GM12878 (cell line): ENCODE measurements around the gene PRM1. TPM values are rescaled to one million over a fixed set of nuclear protein-coding genes. Genes with fewer than 3 reads are reported as not detected.

Source experiments
- ATAC-seq: fragments of 200-7000 bp; cut with Tn5 transposase; 3 replicates; pipeline ENCODE4 v1.9.1; 2020; ENCODE audit warnings: mild to moderate bottlenecking, moderate library complexity
- BruUV-seq: library from RNA; stranded (reverse); fragments of 400-500 nt; replicated peaks from 2 replicates; lab custom pipeline; 2021; lab: Mats Ljungman, UMichigan
- CTCF ChIA-PET: fragments of 300-600 bp; sonication (Branson Sonifier 250); formaldehyde crosslinking; extraction: SDS; loops from one replicate; lab custom pipeline; 2021; ENCODE audit warnings: inconsistent platforms; lab: Yijun Ruan, JAX
- POLR2A ChIA-PET: fragments of 350-600 bp; formaldehyde crosslinking; extraction: SDS; loops from one replicate; lab custom pipeline; 2021; ENCODE audit warnings: inconsistent platforms; lab: Charles Lee
- RAD21 ChIA-PET: fragments of 300-600 bp; sonication (Branson Sonifier 250); formaldehyde crosslinking; loops from one replicate; lab custom pipeline; 2023; ENCODE audit warnings: antibody characterized with exemption; ENCODE audit not compliant: unreplicated experiment; lab: Charles Lee
- SMC1A ChIA-PET: fragments of 300-600 bp; sonication (Branson Sonifier 250); formaldehyde crosslinking; loops from one replicate; lab custom pipeline; 2023; ENCODE audit not compliant: unreplicated experiment, uncharacterized antibody; lab: Charles Lee
- DNase-seq: peaks from one replicate; pipeline ENCODE4 v3.0.0-alpha.2; 2011; ENCODE audit warnings: low read depth, low spot score
- FAIRE-seq: peaks from 3 replicates; lab custom pipeline; 2011; peaks lifted over from hg19 to GRCh38; lab: Jason Lieb, UNC
- H2AFZ ChIP-seq: 2 replicates; pipeline ENCODE4 v1.6.0; 2011; ENCODE audit warnings: low read depth, low read length, control low read depth; ENCODE audit not compliant: control insufficient read depth
- H3K27ac ChIP-seq: 2 replicates; pipeline ENCODE4 v1.5.1; 2011; ENCODE audit warnings: control low read depth; ENCODE audit not compliant: control insufficient read depth, insufficient read depth
- H3K27me3 ChIP-seq, 2 experiments: replicated peaks in 1 of 2; 2 replicates each; pipeline versions ENCODE4 v1.6.0 to v1.6.1; 2011; ENCODE audit warnings: low read length in 1 of 2; ENCODE audit not compliant: control insufficient read depth in 2 of 2, insufficient read depth in 2 of 2
- H3K36me3 ChIP-seq, 2 experiments: 2 replicates each; pipeline ENCODE4 v1.5.1; 2011; ENCODE audit warnings: low read length in 1 of 2; ENCODE audit not compliant: control insufficient read depth in 2 of 2, insufficient read depth in 2 of 2
- H3K4me1 ChIP-seq: 2 replicates; pipeline ENCODE4 v1.6.1; 2011; ENCODE audit warnings: mild to moderate bottlenecking, low read length, moderate library complexity, mixed read lengths; ENCODE audit not compliant: control insufficient read depth, insufficient read depth
- H3K4me2 ChIP-seq: 2 replicates; pipeline ENCODE4 v1.6.0; 2011; ENCODE audit warnings: control low read depth; ENCODE audit not compliant: control insufficient read depth, insufficient read depth
- H3K4me3 ChIP-seq: fragments of 200-600 bp; sonication (generic); 2 replicates; pipeline ENCODE4 v1.5.1; 2016
- H3K79me2 ChIP-seq: 2 replicates; pipeline ENCODE4 v1.6.0; 2011; ENCODE audit warnings: low read length; ENCODE audit not compliant: control insufficient read depth, insufficient read depth
- H3K9ac ChIP-seq: 2 replicates; pipeline ENCODE4 v1.8.0; 2011; ENCODE audit warnings: low read length, control low read depth, mixed read lengths; ENCODE audit not compliant: control insufficient read depth, insufficient read depth
- H3K9me3 ChIP-seq: replicated peaks from 3 replicates; pipeline ENCODE4 v1.5.1; 2011; ENCODE audit warnings: mild to moderate bottlenecking, low read length; ENCODE audit not compliant: control insufficient read depth, insufficient read depth
- H4K20me1 ChIP-seq: 2 replicates; pipeline ENCODE4 v1.6.0; 2011; ENCODE audit not compliant: control insufficient read depth, insufficient read depth
- CBFB ChIP-seq: IDR thresholded peaks from 2 replicates; pipeline ENCODE4 v1.6.1; 2016; ENCODE audit warnings: antibody characterized with exemption, low read depth
- CBX3 ChIP-seq: fragments of 200-600 bp; sonication (generic); IDR thresholded peaks from 2 replicates; pipeline ENCODE4 v1.6.1; 2016; ENCODE audit warnings: low read depth, borderline replicate concordance
- CHD4 ChIP-seq: fragments of 200-600 bp; sonication (generic); IDR thresholded peaks from 2 replicates; pipeline ENCODE4 v1.6.1; 2016; ENCODE audit warnings: mild to moderate bottlenecking
- KLF5 ChIP-seq: fragments of 450-650 bp; IDR thresholded peaks from 2 replicates; pipeline ENCODE4 v1.6.1; 2014; ENCODE audit warnings: mild to moderate bottlenecking; ENCODE audit not compliant: partially characterized antibody
- POU2F2 ChIP-seq: IDR thresholded peaks from 3 replicates; pipeline ENCODE4 v1.6.1; 2011; ENCODE audit warnings: low read depth, mild to moderate bottlenecking, low read length, borderline replicate concordance
- RAD21 ChIP-seq: IDR thresholded peaks from 2 replicates; pipeline ENCODE4 v1.6.1; 2011; ENCODE audit warnings: mild to moderate bottlenecking, low read depth, low read length, moderate library complexity; ENCODE audit not compliant: insufficient read depth
- RB1 ChIP-seq: fragments of 450-650 bp; formaldehyde crosslinking; IDR thresholded peaks from 2 replicates; pipeline ENCODE4 v1.6.1; 2017; ENCODE audit warnings: mild to moderate bottlenecking, borderline replicate concordance
- RELB ChIP-seq: fragments of 450-650 bp; IDR thresholded peaks from 2 replicates; pipeline ENCODE4 v1.6.1; 2017; ENCODE audit warnings: low read depth, mild to moderate bottlenecking, moderate library complexity
- SMAD1 ChIP-seq: fragments of 450-650 bp; IDR thresholded peaks from 2 replicates; pipeline ENCODE4 v1.6.1; 2018; ENCODE audit warnings: mild to moderate bottlenecking, low read depth; ENCODE audit not compliant: partially characterized antibody
- SUZ12 ChIP-seq: fragments of 200-600 bp; sonication (generic); IDR thresholded peaks from one replicate; pipeline ENCODE4 v1.6.1; 2018; ENCODE audit warnings: antibody characterized with exemption, mild to moderate bottlenecking; ENCODE audit not compliant: unreplicated experiment
- WGBS: methylation state at CpG from one replicate; pipeline ENCODE4 v1.1.6; 2016; ENCODE audit warnings: low lambda C conversion rate; ENCODE audit not compliant: insufficient replicate concordance, insufficient coverage; ENCODE audit errors: missing lambda C conversion rate; 5-methylcytosine and 5-hydroxymethylcytosine counted together
- in situ Hi-C: fragments of 300-500 bp; cut with MboI; formaldehyde crosslinking; loops from 9 replicates; pipeline ENCODE4 v1.14.3; 2018; ENCODE audit warnings: mixed read lengths
- intact Hi-C: fragments of 100-400 bp; cut with micrococcal nuclease; formaldehyde crosslinking; loops from one replicate; pipeline ENCODE4 v1.14.2; 2022; ENCODE audit not compliant: unreplicated experiment
- polyA plus RNA-seq, 11 experiments: library from polyadenylated mRNA; depleted of rRNA in 4 of 11; unstranded in 6 of 11; stranded (reverse) in 5 of 11; fragments of >200 nt; fragmentation: Nextera tagmentation in 4 of 11; fragmentation: Illumina TruSeq in 1 of 11; extraction: Ambion mirVana in 4 of 11; extraction: Trizol in 1 of 11; gene quantifications; 1 replicate in 1 of 11; 2 replicates in 10 of 11; pipeline versions ENCODE4 v1.2.1 to v1.2.3, GENCODE V29; 2011 to 2016; ENCODE audit warnings: inconsistent platforms in 2 of 11, missing spikeins in 2 of 11, low read depth in 1 of 11
- total RNA-seq, 4 experiments: library from RNA; depleted of rRNA in 3 of 4; stranded (reverse); fragments of >200 nt in 3 of 4; fragmentation: Illumina TruSeq in 1 of 4; extraction: Trizol in 1 of 4; gene quantifications; 2 replicates each; pipeline versions ENCODE4 v1.2.1 to v1.2.3, GENCODE V29; 2013 to 2021
- TF ChIP-seq, protein P1 (sequence below): fragments of 450-650 bp; formaldehyde crosslinking; IDR thresholded peaks from 2 replicates; pipeline ENCODE4 v1.5.0; 2022; ENCODE audit warnings: mild to moderate bottlenecking, missing genetic modification characterization

Gene PRM1
- total and polyA plus RNA-seq, 10 of the 15 experiments (the other 5 are each of a cell fraction or from before 2014, with no cell fraction given): 0.20 TPM; not detected in 9

DNA sequence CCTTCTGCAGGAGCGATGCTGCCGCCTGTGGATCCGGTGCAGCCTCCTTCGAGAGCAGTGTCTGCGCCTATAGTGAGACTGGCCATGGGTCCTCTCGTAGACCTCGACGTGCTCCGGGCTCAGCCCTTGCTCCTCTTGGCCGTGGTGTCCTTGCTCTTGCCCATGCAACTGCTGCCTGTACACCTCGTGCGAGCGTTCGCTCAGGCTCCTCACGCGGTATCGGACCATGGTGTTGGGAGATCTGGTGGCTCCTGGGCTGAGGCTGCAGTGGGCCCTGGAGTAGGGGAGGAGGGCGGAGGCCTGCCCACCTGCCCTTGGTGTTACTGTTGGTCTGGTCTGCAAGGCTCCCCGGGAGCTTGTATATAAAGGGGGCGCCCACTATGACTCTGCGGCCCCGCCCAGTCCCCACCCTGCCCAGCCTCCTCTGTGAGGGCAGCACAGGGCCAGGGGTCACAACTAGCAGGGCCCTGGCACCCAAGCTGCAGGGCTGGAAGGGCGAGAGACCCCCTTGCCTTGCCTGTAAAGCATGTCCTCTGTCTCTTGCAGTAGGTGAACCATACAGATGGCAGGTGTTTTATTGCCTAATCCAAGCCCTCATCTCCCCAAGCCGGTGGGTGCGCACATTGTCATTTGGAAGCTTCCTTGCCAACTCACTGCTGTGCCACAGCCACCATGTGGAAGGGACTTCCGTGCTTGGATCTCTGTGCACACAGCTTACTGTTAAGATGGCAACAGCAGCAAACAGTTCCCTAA, 4.8 kb downstream of the PRM1 start, which contains the start of gene PRM2:
TSS of gene PRM2 (minus strand) at position 338 of the 753 bp plus-strand sequence. CDS start at position 228, 110 bp downstream.
- no peak within 1 kb of the TSS for H3K27ac ChIP-seq
- H2AFZ ChIP-seq: no peak within 1 kb of the TSS
- ChIA-PET RAD21 (interaction anchor here (1.6 kb wide), 1 partner anchor 21 kb away, joined by 4 read pairs; no protein-coding TSS in a partner anchor), CTCF (interaction anchor here (1.0 kb wide), 1 partner anchor 305 kb away, joined by 5 read pairs; no protein-coding TSS in a partner anchor), POLR2A (interaction anchor here (0.7 kb wide), 1 partner anchor 8 kb away, joined by 6 read pairs; no protein-coding TSS in a partner anchor), SMC1A (interaction anchor here (0.8 kb wide), 1 partner anchor 22 kb away, joined by 3 read pairs; no protein-coding TSS in a partner anchor)
- no peaks in the 10 kb centered on the region for H3K9me3 ChIP-seq
- FAIRE-seq (no peak), DNase-seq (no peak), ATAC-seq (no peak)
- no peaks in the 10 kb centered on the region for H4K20me1 ChIP-seq
- intact Hi-C loops (no loop called here), in situ Hi-C loops (no loop called here)
- WGBS: 75% methylated on average over 26 of the region's 26 CpGs
- no peak within 1 kb of the TSS for H3K4me3 ChIP-seq
- H3K9ac ChIP-seq: no peak within 1 kb of the TSS
- H3K4me2 ChIP-seq: no peak within 1 kb of the TSS
- H3K36me3 ChIP-seq: no peaks in the 10 kb centered on the region
- TF ChIP-seq SMAD1 (no peak), CHD4 (no peak), RAD21 (no peak), RB1 (no peak)
- no TSS peak for BruUV-seq
- no peaks in the 10 kb centered on the region for H3K79me2 ChIP-seq
- no peaks in the 10 kb centered on the region for H3K4me1 ChIP-seq
- H3K27me3 ChIP-seq: no peaks in the 10 kb centered on the region

- no peaks in the 10 kb centered on the region for H3K9me3 ChIP-seq
- DNase-seq (no peak), ATAC-seq (no peak), FAIRE-seq (no peak)
- no peaks in the 10 kb centered on the region for H4K20me1 ChIP-seq
- H3K4me1 ChIP-seq: no peaks in the 10 kb centered on the region
- no peak overlapping the region for H3K9ac ChIP-seq
- ChIA-PET RAD21 (no interaction called here), SMC1A (interaction anchor here (0.6 kb wide), 1 partner anchor 11 kb away, joined by 3 read pairs; no protein-coding TSS in a partner anchor), CTCF (no interaction called here), POLR2A (no interaction called here)
- intact Hi-C loops: no loop called here
- no TSS peak for BruUV-seq
- no peaks in the 10 kb centered on the region for H3K36me3 ChIP-seq
- no peaks in the 10 kb centered on the region for H3K27me3 ChIP-seq
- in situ Hi-C loops: no loop called here
- H3K4me2 ChIP-seq: no peak overlapping the region
- H3K4me3 ChIP-seq: no peak overlapping the region
- H2AFZ ChIP-seq: no peak overlapping the region
- H3K79me2 ChIP-seq: no peaks in the 10 kb centered on the region
- no peak overlapping the region for H3K27ac ChIP-seq
- 42% methylated on average over 7 of the region's 7 CpGs for WGBS
- TF ChIP-seq KLF5 (no peak), RELB (no peak), CBX3 (no peak), CBFB (no peak), SUZ12 (no peak), POU2F2 (no peak)
- TF ChIP-seq, protein P1, sequence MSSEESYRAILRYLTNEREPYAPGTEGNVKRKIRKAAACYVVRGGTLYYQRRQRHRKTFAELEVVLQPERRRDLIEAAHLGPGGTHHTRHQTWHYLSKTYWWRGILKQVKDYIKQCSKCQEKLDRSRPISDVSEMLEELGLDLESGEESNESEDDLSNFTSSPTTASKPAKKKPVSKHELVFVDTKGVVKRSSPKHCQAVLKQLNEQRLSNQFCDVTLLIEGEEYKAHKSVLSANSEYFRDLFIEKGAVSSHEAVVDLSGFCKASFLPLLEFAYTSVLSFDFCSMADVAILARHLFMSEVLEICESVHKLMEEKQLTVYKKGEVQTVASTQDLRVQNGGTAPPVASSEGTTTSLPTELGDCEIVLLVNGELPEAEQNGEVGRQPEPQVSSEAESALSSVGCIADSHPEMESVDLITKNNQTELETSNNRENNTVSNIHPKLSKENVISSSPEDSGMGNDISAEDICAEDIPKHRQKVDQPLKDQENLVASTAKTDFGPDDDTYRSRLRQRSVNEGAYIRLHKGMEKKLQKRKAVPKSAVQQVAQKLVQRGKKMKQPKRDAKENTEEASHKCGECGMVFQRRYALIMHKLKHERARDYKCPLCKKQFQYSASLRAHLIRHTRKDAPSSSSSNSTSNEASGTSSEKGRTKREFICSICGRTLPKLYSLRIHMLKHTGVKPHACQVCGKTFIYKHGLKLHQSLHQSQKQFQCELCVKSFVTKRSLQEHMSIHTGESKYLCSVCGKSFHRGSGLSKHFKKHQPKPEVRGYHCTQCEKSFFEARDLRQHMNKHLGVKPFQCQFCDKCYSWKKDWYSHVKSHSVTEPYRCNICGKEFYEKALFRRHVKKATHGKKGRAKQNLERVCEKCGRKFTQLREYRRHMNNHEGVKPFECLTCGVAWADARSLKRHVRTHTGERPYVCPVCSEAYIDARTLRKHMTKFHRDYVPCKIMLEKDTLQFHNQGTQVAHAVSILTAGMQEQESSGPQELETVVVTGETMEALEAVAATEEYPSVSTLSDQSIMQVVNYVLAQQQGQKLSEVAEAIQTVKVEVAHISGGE (CRISPR knock-in tag): no peak
Measured at GRCh38 chr16:11274964-11275363, 6.2 kb downstream of the PRM1 start.
